Stimulated activated CD4-positive, alpha-beta T cell treated with anti-CD3 and anti-CD28 coated beads, Interleukin-4, amount 100 ng/mL, for 4 hours (primary cell): ENCODE measurements around the gene MRPL19.
A peak's percentile ranks its signal among the peaks of the same experiment; 100 is the strongest.
"Not testable (repeated sequence)": the region's sequence is repeated elsewhere in the genome, so short reads cannot be mapped to it uniquely, and the experiment has no call there.

Experiments
- DNase-seq, 2 experiments: peaks; one replicate each; pipeline ENCODE4 v3.0.0-alpha.2; 2020

MRPL19 gene

DNA sequence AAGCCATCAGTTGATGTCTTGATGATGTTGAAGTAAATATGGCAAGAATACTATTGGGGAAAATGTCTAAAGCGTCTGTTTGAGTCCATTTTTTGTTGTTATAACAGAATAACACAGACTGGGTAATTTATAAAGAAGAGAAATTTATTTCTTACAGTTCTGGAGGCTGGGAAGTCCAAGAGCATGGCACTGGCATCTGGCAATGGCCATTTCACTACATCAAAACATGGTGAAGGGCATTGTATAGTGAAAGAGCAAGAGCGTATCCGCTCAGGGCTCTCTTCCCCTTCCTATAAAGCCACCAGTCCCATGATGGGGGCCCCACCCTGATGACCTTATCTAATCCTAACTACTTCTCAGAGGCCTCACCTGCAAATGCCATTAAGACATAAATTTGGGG lies 29.6 kb upstream of the MRPL19 start:
- DNase-seq, result no peak

DNA sequence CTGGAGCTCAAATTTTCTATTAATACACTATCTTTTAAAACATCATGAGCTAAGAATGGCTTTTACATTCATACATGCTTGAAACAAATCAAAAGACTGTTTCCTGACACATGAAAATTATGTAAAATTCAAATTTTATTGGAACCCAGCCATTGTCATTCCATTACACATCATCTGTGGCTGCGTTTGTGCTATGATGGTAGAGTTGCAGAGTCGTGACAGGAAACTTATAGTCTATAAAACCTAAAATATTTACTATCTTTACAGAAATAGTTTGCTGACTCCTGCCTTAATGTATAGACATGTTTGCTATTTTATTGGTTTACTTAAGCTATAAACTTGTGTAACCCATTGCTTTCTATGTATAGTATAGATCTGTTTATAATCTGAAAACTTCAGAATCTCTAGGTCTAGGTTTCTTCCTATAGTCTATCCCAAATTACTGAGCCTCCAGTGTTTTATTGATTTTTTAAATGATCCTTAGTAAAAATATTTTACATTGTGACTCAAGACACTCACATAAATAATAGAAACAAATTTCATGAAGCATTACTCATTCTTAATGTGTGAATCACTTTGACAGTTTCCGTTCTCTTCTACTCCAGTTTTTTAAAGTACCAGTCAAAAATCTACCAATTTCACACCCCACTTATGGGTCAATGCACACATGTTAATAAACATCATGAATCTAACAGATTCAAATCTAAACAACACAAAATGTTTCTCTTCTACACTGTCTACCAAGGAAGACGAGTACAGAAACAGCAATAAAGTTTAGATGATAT lies 26.4 kb upstream of the MRPL19 start:
- no peak for DNase-seq

DNA sequence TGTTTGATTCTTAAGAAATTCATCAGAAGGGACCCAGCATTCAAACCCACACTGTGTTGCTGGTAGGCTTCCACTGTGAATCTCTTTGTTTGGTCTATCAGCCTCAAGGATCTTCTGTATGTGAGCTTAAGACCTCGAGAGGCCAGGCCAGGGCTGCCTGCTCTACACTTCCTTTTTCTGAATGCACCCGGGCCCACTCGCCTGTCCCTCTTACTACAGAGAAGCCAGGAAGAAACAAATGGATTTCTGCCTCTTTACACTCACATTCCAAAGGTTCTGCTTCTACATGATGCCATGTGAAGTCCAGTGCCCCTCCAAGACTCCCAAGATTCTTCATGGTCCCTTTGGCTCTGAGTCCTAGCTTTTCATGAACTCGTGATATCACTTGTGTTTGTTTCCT lies 25.4 kb upstream of the MRPL19 start:
- no peak for DNase-seq

DNA sequence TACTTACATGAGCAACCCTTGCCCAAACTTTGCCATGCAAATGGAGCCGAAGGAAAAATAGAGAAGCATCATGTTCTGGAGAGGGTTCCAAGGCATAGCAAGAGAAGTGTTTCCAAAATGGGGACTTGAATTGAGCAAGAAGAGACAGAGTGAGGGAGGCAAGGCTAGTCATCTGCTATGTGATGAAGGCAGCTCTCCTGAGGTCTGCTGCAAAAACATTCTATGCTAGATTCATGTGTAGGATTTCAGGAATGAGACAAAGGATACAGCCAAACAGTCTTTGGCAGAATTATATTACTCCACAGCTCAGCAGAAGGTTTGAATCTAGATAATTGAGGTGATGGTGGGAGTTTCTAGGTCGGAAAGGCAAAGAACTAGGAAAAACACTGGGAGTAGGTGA lies 24.1 kb upstream of the MRPL19 start:
- no peak for DNase-seq

DNA sequence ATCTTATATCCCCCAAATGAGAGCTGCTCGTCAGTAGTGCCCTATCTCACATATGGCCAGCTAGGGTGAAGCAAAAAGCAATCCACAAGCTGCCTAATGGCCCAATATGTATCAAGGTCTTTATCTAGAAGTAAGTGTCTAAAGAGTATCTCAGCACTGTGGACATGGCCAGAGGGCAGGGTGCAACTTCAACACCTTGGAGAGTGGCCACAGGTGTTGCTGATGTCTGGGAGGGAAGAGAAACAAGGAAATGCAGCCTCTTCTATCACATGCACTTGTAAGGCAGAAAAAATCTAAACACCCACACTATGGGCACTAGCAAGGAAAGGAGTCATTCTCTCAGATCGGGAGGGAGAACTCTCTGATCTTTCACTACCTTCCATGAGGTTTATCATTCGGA lies 23.7 kb upstream of the MRPL19 start:
- no peak for DNase-seq

DNA sequence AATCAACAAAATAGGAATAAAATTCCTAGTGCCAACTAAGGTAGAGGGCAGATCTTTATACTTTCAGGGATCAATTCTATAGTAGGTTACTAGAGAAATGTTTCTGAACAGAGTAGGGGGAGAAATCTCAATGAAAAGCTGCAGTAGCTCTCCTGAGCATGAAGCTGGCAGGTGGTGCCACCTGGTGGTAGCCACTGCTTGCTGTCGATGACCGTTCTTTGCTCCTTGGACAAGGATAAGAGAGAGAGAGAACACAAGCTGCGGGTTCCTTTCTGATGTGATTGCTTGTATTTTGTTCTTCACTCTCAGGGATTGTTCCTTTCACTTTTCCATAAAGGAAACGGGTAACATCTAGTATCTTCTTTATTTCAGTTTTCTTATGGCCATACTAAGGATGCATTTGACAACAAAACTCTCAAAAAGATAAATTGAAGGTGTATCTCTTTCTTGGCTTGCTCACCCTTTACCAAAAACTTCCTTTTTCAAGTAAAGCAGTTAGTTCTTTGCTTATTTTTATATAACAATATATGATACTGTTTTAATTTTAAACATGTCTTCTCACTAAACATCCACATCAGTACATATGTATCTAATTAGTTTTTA lies 18.6 kb upstream of the MRPL19 start:
- DNase-seq, result peak; percentile 27 to 53

- DNase-seq, result no peak
Measured at GRCh38 chr2:75632091-75632701, 14.4 kb upstream of the MRPL19 start.

DNA sequence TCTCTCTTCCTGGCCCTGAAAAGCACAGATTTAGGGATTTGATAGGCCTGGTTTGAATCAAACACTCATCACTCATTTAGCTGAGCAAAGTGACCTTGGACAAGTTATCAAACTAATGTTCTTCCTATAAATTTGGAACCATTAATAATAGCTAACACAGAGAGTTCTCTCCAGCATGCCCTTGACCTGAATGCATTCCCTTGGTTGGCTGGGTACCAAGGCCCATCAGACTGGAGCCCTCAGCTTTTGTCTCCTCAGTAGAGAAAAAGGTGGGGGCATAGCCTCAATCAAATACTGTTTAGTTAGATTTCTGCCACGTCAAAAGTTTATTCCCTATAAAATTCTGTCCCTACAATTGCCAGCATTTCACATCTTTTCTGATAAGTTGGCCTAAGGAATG lies 13.8 kb upstream of the MRPL19 start:
- DNase-seq, result no peak

DNA sequence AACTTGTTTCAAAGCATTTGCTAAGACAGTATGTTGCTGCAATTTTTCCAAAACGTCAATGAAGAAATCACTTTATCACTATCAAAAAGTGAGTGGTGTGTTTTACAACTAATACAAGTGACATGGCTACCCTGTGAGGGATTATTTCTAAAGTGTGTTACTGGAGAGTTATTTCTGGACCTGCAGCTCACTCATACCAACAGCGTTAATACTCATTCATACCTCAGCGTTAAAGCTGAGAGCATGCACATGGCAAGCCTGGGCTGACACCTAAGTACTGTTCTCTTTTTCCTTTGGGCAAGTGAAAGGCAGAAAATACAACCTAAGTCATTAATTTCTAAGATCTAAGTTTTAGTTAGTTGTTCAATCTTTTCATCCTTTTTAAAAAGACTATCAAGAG lies 13.0 kb upstream of the MRPL19 start:
- DNase-seq, result no peak

DNA sequence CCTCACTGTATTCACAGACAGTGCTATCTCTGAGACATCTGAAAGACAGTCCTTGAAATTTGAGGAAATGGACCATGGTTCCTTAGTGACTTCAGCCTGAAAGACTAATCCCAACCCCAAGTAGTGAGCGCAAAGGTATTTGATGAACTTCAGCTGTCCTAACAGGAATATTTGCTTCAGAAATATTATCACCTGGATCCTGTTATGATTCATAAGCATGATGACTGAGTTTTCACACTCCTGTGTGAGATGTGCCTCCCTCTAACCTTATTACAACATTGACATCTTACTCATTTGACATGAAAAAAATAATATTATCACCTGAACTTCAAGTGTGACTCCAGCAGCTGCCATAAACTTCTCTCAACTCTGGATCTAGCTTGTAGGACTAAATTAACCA lies 11.6 kb upstream of the MRPL19 start:
- no peak for DNase-seq

DNA sequence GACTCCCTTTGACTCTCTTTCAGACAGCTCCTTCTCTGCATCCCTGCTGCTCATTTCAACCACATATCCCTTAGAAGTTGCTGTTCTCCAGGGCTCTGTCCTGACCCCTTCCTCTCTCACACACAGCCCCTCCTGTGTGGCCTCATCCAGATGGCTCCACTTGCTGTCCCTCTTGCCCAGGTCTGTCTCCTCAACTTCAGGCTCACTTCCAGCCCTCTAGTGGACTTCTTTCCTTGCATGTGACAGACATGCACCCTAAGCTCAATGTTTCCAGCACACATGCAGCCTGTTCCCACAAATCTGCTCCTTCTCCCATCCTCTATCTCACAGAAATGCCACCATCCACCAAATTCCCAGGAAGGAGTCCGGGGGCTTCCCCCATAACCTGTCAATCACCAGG lies 9.0 kb upstream of the MRPL19 start:
- DNase-seq, result no peak

DNA sequence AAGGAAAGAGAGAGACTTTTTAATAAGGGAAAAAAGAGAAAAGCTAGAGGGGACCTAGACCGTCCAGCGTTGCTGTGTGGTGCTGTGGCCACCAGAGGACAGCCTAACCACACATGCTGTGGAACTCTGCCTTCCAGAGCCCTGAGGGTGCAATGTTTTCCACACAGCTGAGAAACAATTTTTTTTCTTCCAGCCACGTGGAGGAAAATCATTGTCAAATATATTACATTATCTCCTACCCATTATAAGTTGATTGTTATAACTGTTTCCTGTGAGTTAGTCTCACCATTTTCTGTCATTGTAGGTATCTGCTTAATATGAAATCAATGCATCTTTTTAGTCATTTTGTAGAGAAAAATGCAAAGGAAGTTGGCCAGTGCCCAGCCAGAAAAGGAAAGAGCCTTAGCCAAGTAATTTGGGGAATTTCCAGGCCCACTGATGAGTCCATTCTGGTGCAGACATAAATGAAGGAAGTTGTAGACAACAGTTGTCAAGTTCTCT lies 5.9 kb upstream of the MRPL19 start:
- DNase-seq, result peak; percentile 51 to 56

DNA sequence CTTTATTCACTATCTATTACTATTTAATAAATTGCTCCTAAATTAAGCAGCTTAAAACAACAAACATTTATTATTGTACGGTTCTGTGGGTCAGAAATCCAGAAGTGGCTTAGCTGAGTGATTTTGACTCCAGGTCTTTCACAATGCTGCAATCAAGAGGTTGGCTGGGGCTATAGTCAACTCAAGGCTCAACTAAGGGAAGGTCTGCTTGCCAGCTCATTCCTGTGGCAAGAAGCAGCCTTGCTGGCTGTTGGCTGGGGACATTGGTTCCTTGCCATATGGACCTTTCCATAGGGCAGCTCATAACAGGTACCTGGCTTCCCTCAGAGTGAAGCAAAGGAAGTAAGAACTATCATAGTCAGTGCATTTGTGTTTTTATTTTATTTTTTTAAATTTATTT lies 5.0 kb upstream of the MRPL19 start:
- DNase-seq, result no peak

DNA sequence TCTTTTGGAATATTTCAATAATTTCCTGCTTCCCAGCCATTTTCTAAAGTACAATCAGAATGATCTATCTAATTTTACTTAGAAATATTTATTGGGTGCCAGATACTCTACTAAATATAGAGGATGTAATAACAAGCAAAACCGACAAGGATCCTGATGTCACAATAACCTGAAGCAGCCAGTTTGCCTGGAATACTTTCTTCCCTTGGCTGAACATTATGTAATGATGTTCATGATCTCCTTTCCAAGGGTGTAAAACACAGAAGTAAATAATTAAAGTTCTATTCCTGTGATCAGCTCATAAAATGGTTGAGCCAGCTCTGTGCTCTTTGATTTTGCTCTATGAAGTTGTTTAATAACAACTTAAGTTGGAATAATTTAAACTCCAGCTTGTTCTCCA lies 2.6 kb upstream of the MRPL19 start:
- no peak for DNase-seq

GRCh38 chr2:75645643-75646042 lies 940 bp upstream of the MRPL19 start:
- DNase-seq, result no peak

- DNase-seq, result no peak
Measured at GRCh38 chr2:75646090-75646582, 447 bp upstream of the MRPL19 start.

DNA sequence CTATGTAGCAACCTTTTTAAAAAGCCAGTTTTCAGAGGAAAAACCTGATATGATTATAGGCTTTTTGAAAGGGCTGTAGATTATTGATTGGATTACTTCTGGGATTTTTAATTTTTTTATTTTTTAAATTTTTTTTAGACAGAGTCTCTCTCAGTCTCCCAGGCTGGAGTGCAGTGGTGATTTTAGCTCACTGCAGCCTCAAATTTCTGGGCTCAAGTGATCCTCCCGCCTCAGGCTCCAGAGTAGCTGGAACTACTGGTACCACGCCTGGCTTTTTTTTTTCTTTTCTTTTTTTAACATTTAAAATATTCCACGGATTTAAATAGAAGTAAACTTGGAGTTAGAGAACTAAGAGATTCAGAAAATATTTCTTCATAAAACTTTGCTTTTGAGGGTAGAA lies 1.2 kb downstream of the MRPL19 start:
- DNase-seq, result no peak

DNA sequence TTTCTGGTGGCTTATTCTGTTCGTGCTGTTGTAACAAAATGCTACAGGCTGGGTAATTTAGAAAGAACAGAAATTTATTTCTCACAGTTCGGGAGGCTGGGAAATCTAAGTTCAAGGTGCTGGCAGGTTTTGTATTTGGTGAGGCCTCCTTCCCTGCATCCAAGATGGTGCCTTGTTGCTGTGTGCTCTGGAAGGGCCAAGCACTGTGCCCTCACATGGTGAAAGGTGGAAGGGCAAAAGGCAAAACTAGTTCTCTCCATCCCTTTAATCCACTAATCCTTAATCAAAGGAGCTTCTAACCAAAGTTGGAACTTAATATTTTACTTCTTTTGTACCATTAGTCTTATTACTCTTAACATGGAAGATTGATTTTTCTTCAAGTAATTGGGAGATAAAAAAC lies 7.4 kb downstream of the MRPL19 start:
- no peak for DNase-seq

DNA sequence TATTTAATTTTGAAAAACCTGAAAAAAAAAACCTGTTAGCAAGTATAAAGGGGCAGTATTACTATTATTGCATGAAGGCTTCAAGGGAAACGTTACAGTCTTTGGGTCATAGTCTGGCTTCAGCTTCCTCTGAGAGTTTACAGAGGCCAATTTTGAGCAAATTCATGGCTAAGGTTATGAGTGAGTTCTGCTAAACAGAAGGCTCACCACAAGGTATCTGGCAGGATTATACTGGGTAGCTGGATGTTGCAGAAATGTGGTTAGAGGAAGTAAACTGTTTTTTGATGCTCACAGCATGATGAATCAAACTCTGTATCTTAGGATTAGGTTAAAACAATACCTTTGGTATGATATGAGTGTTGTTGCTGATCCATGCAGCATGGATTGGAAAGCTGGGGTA lies 9.3 kb downstream of the MRPL19 start:
- no peak for DNase-seq

DNA sequence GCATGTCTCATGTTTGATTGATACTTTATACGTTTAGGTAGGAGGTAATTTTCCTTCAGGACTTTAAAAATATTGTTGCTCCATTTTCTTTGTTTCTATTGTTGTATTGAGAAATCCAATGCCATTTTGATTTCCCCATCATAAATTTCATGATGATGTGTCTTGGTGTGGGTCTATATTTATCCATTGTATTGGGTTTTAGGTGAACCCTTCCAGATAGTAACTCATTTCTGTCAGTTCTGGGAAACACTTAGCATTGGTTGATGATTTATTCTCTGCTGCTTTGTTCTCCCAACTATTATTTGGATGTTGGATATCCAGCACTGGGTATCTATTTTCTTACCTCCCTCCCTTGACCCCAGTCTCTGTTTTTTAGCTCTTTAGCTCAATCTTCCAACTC lies 10.0 kb downstream of the MRPL19 start:
- no peak for DNase-seq

DNA sequence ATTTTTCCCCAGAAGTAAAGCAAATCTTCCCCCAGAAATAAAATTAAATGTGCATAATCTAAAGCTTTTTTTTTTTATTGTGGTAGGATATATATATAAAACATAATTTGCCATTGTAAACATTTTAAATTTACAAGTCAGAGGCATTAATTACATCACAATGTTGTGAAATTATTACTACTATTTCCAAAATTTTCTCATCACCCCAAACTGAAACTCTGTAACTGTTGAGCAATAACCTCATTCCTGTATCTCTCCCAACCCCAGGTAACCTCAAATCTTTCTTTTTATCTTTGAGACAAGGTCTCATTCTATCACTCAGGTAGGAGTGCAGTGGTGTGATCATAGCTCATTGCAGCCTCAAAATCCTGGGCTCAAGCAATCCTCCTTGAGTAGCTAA lies 11.2 kb downstream of the MRPL19 start:
- no peak for DNase-seq

DNA sequence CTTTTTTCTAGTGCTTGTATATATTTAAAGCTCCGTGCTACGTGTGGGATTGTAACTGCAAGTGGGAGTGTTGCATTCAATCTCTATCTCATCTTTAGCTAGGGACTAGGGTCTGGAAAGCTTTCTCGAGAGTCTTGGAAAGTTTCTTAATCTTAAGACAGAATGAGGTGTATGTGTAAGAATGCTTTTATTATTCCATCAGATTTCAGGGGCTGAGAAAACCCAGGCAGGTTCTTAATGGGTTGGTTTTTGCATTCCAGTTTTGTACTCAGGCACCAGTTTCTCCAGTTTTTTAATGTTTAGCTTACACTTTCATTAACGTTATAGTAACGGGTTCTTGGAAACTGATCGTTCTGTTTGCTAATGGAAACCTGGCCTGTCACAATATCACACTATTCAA lies 20.3 kb downstream of the MRPL19 start:
- DNase-seq, result no peak

DNA sequence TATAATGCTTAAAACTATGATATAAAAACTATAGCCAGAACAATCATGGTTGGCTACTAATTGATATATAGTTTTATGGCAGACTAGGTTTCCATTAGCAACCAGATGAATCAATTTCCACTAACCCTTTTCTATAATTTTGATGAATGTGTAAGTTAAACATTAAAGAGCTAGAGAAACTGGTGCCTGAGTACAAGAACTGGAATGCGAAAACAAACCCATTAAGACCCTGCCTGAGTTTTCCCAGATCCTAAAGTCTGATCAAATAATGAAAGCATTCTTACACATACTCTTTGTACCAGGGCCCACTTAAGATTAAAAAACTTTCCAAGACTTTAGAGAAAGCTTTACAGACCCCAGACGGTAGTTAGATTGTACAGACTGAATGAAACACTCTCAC lies 21.3 kb downstream of the MRPL19 start:
- DNase-seq, result no peak

- DNase-seq, result not testable (repeated sequence)
Measured at GRCh38 chr2:75675423-75675822, 28.8 kb downstream of the MRPL19 start.
